Measurements from ENCODE around the gene CACNA1H.

DNA sequence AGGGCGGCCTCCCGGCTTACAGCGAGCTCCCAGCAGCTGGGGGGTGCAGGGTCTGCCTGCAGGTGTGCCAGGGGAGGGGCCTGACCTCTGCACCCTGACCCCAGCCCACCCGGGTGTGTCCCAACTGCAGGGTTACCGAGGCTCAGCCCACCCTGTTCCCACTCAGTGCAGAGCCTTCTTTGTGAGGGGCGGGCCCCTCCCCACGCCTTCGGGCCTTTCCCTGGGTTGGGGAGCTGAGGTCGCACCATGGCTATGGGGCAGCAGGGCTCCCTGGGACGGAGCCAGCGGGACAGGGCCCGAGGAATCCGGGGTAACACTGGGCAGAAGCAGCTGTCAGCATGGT lies 17.1 kb downstream of the CACNA1H start:
- TF ChIP-seq, protein P1, sequence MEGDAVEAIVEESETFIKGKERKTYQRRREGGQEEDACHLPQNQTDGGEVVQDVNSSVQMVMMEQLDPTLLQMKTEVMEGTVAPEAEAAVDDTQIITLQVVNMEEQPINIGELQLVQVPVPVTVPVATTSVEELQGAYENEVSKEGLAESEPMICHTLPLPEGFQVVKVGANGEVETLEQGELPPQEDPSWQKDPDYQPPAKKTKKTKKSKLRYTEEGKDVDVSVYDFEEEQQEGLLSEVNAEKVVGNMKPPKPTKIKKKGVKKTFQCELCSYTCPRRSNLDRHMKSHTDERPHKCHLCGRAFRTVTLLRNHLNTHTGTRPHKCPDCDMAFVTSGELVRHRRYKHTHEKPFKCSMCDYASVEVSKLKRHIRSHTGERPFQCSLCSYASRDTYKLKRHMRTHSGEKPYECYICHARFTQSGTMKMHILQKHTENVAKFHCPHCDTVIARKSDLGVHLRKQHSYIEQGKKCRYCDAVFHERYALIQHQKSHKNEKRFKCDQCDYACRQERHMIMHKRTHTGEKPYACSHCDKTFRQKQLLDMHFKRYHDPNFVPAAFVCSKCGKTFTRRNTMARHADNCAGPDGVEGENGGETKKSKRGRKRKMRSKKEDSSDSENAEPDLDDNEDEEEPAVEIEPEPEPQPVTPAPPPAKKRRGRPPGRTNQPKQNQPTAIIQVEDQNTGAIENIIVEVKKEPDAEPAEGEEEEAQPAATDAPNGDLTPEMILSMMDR (IDR thresholded peaks at IDR 0.05) = no peak
- TF ChIP-seq ZFX (IDR thresholded peaks at IDR 0.05; ENCODE audit: borderline replicate concordance) = no peak
